Muscle of back (tissue), 11 donors: ENCODE data around the gene SFXN3. TPM values are rescaled to one million over a fixed set of nuclear protein-coding genes. Genes with fewer than 3 reads are reported as not detected.

Experiments
- DNase-seq, 3 donors: peaks; one replicate each; pipeline versions ENCODE4 v3.0.0 to v3.0.0-alpha.2; 2013
- polyA plus RNA-seq, 10 donors: library from polyadenylated mRNA; unstranded; fragments of 120-200 nt; gene quantifications; one replicate each; pipeline ENCODE4 v1.2.1, GENCODE V29; 2013; ENCODE audit not compliant: insufficient read length in 10 of 10

Gene SFXN3
- polyA plus RNA-seq, 10 donors, result 16.6 to 33.6 (median 24.6) TPM

- DNase-seq, result no peak
Observed at GRCh38 chr10:101035314-101035713, 4.3 kb downstream of the SFXN3 start.

DNA sequence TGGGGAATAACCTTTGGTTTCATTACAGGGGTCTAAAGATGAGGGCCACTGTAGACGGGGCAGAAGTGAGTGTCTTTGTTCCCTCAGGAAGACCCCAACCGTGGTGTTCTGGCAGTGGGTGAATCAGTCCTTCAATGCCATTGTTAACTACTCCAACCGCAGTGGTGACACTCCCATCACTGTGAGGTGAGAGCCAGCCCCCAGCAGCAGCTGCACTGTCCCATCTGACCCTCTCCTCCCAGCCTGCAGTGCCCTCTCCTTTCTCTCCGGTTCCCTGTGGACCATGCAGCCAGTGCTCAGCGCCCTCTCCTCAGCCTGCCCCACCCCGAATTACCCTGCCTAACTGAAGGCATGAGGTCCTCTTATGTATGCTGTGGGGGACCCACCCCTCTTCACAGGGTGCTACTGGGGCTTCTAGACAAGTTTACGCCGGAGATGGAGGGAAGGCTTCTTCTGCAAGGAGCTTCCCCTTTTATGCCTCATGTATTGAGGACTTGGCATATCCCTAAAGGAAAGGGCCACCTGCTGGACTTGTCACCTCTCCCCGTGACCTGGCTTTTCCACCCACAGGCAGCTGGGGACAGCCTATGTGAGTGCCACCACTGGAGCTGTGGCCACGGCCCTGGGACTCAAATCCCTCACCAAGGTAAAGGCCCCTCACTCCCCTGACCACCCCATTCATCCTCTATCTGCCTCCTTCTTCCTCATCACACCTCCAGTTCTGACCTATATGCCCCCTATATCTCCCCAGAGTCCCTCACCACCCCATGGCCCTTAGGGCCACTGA, 5.1 kb downstream of the SFXN3 start:
- no peak for DNase-seq

DNA sequence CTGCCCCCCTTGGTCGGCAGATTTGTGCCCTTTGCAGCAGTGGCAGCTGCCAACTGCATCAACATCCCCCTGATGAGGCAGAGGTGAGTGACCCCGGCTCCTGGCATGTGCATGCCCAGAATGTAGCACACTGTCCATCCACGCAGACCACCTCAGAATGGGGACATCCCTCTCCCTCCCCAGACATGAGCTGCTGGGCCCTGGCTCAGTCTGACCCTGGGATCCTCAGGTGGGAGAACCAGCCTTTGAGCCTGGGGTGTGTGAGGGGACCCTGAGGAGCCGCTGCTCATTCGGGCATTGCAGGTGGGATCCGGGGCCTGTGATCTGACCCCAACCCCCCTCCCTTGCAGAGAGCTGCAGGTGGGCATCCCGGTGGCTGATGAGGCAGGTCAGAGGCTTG, 5.7 kb downstream of the SFXN3 start:
- DNase-seq, result no peak

DNA sequence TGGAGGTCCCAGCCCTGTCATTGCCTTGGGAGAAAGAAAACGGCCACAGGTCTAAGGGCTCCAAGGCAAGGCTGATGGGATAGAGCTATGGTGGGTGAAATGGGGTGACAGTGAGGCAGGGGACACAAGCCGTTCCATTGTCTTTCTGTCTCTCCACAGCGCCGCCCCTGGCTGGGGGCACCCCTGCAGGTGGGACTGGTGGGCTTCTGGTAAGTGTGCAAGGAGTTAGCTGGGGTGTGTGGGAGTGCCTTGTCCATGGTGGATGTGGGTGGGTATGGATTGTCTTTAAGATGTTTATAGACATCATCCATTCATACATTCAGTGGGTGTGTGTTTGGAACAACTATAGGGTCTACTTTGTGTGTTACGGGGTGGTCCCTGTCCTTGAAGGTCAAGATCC, 7.5 kb downstream of the SFXN3 start:
- DNase-seq, result no peak

DNA sequence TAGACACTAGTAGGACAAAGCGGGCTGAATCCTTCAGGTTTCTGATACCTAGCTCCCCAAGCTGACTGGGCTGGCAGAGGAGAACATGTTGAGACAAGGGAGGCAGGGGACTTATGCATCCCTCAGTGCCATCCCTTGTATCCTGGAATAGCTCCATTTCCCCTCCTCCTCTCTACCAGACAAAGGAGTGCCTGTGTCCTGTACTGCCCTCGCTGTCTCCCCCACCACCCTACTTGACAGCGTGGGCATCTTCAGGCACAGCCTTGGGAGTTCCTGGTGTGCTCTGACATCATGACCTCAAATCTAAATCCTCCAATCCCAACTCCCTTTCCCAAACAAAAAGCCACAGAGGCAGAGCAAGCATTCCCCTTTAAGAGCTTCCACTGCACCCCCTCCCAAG, 9.0 kb downstream of the SFXN3 start:
- DNase-seq, result no peak

- DNase-seq, result no peak
Observed at GRCh38 chr10:101040851-101041250, 9.8 kb downstream of the SFXN3 start.

DNA sequence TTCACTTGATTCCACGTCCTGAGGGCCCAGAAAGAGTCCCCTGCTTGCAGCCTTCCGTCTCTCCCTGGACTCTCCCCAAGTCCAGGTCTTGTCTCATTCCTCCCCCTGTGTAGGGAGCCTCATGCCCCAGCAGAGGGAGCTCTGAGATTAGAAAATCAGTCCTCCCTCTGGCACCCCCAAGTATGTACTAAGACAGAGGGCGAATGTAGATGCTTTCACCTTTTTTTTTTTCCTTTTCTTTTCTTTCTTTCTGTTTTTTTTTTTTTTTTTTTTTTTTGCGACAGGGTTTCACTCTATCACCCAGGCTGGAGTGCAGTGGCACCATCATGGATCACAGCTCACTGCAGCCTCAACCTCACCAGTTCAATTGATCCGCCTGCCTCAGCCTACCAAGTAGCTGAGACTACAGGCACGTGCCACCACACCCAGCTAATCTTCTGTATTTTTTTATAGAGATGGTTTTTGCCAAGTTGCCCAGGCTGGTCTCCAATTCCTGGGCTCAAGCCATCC, 10.3 kb downstream of the SFXN3 start:
- peak; percentile 83 to 92 (median 88) for DNase-seq

DNA sequence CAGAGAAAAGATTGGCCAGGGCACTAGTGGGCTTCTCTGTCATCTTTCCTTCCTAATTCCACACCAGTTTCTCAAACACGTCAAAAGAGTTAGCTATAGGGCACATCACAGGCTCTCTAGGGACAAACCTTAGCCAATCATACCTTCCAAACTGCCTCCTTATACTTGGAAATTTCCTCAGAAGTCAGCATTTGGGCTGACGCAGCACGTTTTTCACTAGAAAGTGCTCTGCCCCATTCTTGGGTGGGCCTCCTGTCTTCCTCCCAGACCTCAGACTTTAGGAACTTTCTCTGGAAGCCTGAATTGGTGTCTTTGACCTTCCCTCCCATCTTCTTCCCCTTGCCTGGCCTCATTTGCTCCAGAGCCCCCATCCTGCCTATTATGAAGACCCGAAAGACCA, 11.1 kb downstream of the SFXN3 start:
- DNase-seq, result no peak

GRCh38 chr10:101042667-101043362, 11.8 kb downstream of the SFXN3 start:
- peak; percentile 89 to 98 (median 95) for DNase-seq

DNA sequence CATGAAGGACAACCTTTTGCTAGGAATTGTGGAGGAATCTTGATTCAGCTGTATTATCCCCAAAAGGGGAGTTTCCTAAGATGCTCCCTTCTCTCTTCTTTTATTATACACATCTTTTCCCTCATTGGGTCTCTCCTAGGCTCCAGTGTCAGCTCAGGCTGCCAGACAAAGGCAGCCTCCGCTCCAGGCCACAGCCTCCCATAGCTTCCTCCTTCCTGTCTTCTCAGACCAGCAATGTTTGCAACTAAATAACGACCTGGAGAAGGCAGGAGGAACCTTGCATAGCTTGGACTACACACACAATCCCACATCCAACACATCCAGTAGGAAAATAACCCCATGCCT, 12.3 kb downstream of the SFXN3 start:
- DNase-seq, result no peak

DNA sequence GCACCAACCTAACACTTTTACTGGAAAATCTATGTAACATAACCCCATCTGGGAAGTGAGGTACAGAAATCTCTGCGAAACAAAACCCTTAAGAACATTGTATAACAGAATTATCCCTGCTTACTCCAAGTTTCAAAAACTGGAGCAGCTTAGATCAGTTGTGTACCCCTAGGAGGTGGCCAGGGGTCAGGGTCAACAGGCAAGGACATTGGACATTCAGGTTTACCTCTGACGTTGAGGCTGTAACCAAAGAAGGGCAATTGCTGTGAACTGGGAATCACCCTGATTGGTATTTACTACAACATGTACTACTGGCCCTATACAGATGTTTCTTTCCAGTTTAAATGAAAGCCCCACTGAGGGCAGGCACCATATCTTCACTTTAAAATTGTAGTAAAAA, 13.1 kb downstream of the SFXN3 start:
- DNase-seq, result no peak

GRCh38 chr10:101046332-101047238, 15.6 kb downstream of the SFXN3 start:
- no peak for DNase-seq

DNA sequence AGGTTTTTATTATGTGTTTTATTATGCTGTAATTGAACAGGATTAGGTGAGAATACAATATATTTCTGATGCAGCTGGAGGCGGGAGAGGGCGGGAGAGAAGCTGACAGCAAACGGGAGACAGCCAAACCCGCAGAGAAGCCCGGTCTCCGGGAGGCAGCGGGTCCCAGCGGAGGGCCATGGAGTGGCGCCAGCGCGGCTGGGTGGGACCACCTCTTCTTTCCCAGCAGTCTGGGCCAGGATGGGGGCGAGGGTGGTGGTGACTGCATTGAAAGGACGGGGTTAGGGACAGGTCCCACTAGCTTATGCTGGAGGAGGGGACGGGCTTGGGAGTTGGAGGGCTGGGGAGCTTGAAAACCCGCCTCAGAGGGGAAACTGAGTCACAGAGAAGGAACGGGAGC, 16.2 kb downstream of the SFXN3 start:
- DNase-seq, result no peak

DNA sequence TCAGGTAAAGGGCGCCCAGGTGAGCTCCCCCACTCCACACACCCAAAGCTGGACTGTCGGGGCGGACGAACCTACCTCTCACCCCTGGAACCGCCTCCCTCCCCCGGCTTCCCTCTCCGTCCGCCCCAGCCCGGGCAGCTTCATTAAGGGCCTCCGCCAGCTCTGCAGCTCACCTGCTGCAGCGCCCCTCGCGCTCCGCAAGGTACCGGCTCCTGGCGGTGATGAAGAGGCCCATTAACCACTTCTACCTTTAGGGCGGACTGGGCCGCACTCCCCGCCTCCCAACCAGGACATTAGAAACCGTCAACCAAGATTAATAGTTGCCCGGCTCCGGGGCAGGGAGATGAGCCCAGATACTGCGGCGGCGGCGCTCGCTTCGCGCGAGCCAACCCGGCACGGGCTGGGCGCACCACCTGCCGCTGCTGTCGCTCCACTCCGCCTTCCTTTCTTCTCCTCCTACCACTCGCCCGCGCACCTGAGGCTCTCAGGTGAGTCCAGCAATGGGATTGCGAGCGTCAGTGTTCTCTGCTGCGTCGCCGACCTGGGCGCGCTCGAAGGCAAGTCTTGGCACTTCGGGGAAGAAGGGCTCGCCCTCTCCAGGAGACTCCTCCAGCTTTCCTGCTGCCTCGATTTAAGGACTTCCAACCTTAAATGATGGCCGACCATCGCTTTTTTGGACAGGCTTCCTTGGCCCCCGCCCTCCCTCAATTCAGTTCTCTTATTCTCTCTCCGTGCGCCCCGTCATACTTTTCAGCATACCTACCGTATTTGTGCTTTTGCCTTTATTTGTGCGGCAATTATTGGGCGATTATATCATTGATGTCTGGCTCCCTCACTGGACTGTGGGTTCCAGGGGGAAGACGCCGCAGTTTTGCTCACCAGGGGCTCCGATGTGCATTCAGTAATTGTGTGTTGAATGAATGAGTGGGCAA, 17.2 kb downstream of the SFXN3 start:
- DNase-seq, result no peak

DNA sequence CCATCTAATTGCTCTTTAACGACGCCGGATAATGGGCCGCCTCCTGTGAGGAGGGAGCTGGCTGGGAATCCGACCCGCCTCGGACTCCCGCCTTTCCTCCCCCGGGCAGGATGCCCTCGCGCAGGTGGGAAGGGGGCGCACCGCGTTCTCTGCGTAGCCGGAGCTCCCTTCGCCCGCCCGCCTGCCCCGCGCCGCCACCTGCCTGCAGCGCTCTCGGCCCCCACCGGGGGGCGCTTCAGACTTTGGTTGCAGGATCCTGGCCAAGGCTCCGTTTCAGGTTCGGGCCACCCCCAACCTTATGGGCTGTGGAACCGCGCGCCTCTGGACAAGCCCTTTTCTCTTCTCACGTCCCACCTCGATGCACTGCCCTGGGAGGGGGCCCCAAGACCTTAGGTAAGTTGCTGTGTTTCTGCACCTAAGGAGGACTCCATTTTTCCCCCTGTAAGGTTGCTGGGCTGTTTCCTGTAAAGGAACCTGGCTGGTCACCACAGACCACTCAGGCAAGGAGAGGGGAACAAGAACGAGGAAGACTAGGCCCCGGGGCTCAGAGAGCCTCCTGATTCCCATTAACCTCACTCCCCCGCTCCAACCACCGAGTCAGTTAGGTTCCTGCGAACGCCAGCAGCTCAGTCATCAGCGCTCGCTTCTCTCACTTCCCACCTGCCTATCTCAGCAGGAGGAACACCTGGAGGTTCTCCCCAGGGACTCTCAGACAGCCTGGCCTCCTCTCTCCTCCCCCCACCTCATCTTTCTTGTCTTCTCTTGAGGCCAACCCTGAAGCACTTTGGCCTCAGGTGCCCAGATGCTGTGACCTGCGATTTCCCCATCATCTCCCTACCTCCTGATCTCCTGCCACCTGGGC, 19.4 kb downstream of the SFXN3 start:
- peak in 2 of 3 donors; percentile 49 to 64 for DNase-seq

GRCh38 chr10:101052285-101052684, 21.3 kb downstream of the SFXN3 start:
- DNase-seq, result no peak

- DNase-seq, result no peak
Observed at GRCh38 chr10:101053516-101053915, 22.5 kb downstream of the SFXN3 start.

DNA sequence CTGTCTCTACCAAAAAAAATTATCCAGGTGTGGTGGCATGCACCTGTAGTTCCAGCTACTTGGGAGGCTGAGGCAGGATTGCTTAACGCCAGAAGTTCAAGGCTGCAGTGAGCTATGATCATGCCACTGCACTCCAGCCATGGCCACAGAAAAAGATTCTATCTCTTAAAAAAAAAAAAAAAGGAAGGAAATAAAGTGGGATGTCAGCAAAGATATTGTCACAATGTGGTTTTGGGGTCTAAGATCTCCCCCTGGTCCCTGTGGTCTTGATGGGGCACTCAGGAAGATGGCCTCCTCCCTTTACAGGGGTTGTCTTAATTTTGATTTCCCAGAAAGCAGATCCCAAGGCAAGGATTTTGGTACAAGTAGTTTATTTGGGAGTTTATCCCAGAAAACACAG, 23.3 kb downstream of the SFXN3 start:
- no peak for DNase-seq

DNA sequence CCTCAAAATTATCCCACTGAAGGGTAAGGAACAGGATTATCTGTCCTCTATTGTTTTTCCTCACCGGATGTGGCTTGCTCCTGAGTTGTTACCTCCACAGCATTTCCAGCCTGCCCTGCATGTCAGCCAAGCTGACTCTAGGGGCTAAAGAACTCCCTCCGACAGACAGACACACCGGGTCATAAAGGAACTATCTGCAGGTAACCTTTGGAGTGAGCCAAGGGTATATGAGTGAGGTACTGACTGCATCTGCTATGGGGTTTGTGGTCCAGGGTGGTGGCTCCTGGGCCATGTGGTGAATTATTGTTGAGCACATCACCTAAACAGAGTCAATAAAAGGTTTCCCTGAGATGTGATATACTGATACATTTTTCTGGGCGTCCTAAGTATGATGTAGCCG, 23.8 kb downstream of the SFXN3 start:
- no peak for DNase-seq

DNA sequence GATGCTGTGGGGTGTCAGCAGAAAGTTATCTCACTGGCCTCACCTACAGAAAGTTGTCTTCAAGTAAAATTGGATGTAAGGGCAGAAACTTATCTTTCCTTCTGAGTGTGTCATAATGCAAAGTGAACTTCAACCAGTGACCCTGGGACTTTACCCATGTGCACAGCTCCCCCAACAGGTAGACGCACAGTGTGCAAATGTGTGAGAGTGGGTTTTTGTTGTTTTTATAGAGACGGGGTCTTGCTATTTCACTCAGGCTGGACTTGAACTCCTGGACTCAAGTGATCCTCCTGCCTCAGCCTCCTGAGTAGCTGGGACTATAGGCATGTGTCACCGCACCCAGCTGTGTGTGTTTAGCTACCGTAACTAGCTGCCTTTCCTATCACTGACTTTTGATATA, 24.4 kb downstream of the SFXN3 start:
- no peak for DNase-seq
